Left lung (tissue), 10 donors: ENCODE data around the gene RPL13. TPM values are rescaled to one million over a fixed set of nuclear protein-coding genes. Genes with fewer than 3 reads are reported as not detected.

Source experiments
- ATAC-seq: fragments of 200-7000 bp; cut with Tn5 transposase; one replicate; pipeline ENCODE4 v1.9.1; 2020; ENCODE audit warnings: moderate library complexity
- DNase-seq, 4 donors: peaks; one replicate each; pipeline ENCODE4 v3.0.0-alpha.2; 2013 to 2020
- H3K27ac ChIP-seq, 2 donors: fragments of 200-600 bp; sonication (generic) in 1 of 2; one replicate each; pipeline versions ENCODE4 v1.5.0 to v1.8.0; 2020 to 2021
- H3K27me3 ChIP-seq, 2 donors: fragments of 200-600 bp; sonication (generic) in 1 of 2; one replicate each; pipeline versions ENCODE4 v1.5.0 to v1.8.0; 2020 to 2021
- H3K36me3 ChIP-seq, 2 donors: fragments of 200-600 bp; sonication (generic) in 1 of 2; one replicate each; pipeline versions ENCODE4 v1.5.0 to v1.8.0; 2020 to 2021
- H3K4me1 ChIP-seq, 2 donors: fragments of 200-600 bp; one replicate each; pipeline ENCODE4 v1.8.0; 2021
- H3K4me3 ChIP-seq, 2 donors: fragments of 200-600 bp; sonication (generic) in 1 of 2; one replicate each; pipeline versions ENCODE4 v1.5.0 to v1.8.0; 2020 to 2021; ENCODE audit warnings: mild to moderate bottlenecking in 1 of 2
- H3K9me3 ChIP-seq, 2 donors: fragments of 200-600 bp; sonication (generic) in 1 of 2; one replicate each; pipeline versions ENCODE4 v1.5.0 to v1.8.0; 2020 to 2021
- intact Hi-C, 2 donors: fragments of 100-400 bp; cut with DNase I; formaldehyde crosslinking; loops; one replicate each; pipeline versions ENCODE4 v1.11.2 to v1.14.2; 2022
- polyA plus RNA-seq, 6 donors: library from polyadenylated mRNA; unstranded; fragments of 120-200 nt; gene quantifications; one replicate each; pipeline ENCODE4 v1.2.1, GENCODE V29; 2013; ENCODE audit not compliant: insufficient read length in 6 of 6
- total RNA-seq, 2 donors: library from RNA; stranded (reverse); fragmentation: NEBNext Ultra II Directional; extraction: Animal tissue kit (Norgen Biotek cat#: 25700); gene quantifications; one replicate each; pipeline ENCODE4 v1.2.1, GENCODE V29; 2021
- TF ChIP-seq, protein P1 (sequence below), 2 donors: fragments of 200-600 bp; sonication (generic) in 1 of 2; IDR thresholded peaks; one replicate each; pipeline versions ENCODE4 v1.5.0 to v1.8.0; 2021; ENCODE audit warnings: antibody characterized with exemption in 2 of 2
- donor health status: DM: no; HTN: yes; CAD: no.
- donor health status: DM: no; HTN: no; CAD: no.

Gene RPL13
- total and polyA plus RNA-seq, 8 donors = 1,639 to 3,194 (median 2,418) TPM

DNA sequence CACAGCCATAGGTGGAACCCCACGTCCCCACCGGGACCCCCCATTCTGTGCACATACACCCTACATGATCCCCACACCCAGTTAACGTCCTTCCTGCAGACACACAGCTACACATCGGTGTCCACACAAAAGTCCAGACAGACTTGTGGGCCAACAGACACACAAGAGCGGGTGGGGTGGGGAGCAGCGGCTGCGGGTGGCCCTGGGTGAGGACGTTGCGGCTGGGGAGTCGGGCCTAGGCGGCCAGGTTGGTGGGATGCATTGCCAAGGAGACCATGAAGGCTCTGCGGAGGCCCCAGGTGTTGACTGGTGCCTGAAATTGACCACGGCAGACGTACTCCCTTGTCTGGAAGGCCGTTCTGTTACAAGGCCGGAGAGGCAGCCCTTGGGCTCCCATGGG, 44.3 kb downstream of the RPL13 start:
- Histone ChIP-seq H3K27me3 (peaks cover 0 to 17% of the 10 kb centered on the region in 2 donors), H3K4me3 (no peak overlapping the region), H3K9me3 (no peaks in the 10 kb centered on the region), H3K4me1 (peaks cover 10 to 14% of the 10 kb centered on the region in 2 donors), H3K27ac (no peak overlapping the region), H3K36me3 (no peaks in the 10 kb centered on the region)
- DNase-seq = no peak
- no peak for ATAC-seq
- TF ChIP-seq, protein P1, sequence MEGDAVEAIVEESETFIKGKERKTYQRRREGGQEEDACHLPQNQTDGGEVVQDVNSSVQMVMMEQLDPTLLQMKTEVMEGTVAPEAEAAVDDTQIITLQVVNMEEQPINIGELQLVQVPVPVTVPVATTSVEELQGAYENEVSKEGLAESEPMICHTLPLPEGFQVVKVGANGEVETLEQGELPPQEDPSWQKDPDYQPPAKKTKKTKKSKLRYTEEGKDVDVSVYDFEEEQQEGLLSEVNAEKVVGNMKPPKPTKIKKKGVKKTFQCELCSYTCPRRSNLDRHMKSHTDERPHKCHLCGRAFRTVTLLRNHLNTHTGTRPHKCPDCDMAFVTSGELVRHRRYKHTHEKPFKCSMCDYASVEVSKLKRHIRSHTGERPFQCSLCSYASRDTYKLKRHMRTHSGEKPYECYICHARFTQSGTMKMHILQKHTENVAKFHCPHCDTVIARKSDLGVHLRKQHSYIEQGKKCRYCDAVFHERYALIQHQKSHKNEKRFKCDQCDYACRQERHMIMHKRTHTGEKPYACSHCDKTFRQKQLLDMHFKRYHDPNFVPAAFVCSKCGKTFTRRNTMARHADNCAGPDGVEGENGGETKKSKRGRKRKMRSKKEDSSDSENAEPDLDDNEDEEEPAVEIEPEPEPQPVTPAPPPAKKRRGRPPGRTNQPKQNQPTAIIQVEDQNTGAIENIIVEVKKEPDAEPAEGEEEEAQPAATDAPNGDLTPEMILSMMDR (IDR thresholded peaks at IDR 0.05) = no peak
- intact Hi-C loops = no loop called here

DNA sequence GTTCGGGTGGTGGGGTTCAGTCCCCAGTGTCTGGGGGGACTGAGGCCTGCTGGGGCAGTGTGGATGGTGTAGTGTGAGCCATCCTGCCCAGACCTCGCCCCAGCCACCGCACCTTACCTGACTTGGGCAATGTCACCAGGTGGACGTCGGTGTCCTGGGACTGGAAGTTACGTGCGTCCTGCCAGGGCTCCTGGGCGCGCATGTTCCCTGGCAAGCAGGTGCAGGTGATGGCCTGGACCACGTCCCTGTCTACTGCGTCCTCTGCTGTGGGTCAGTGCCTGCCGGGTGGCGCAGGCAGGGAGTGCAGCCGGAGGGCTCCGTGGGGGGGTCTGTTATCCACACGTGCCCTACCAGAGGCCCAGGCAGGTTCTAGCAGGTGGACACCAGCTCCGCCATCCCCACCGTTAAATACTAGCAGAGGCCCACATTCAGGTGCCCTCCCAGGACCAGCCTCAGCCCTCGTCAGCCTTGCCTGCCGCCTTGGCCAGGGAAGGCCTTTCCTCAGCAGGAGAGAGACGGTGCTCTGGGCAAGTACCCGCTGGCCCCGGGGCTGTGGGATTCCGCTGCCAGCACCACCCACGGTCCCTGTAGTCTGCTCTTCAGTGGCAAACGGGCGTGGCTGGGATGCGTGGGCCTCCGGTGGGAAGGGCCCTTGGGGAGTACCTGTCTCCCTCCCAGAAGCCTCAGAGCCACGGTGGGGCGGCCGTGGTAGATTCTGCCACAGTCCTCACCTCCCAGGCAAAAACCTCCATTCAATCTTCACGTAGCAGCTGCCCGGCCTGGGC, 44.9 kb downstream of the RPL13 start:
- ATAC-seq = no peak
- intact Hi-C loops = no loop called here
- no peak overlapping the region for H3K4me3 ChIP-seq
- peaks cover 0 to 17% of the 10 kb centered on the region in 2 donors for H3K27me3 ChIP-seq
- no peaks in the 10 kb centered on the region for H3K36me3 ChIP-seq
- TF ChIP-seq, protein P1 (IDR thresholded peaks at IDR 0.05) = no peak
- H3K27ac ChIP-seq = no peak overlapping the region
- H3K4me1 ChIP-seq = peaks cover 10 to 14% of the 10 kb centered on the region in 2 donors
- peak in 1 of 4 donors; percentile 68 for DNase-seq
- H3K9me3 ChIP-seq = no peaks in the 10 kb centered on the region

DNA sequence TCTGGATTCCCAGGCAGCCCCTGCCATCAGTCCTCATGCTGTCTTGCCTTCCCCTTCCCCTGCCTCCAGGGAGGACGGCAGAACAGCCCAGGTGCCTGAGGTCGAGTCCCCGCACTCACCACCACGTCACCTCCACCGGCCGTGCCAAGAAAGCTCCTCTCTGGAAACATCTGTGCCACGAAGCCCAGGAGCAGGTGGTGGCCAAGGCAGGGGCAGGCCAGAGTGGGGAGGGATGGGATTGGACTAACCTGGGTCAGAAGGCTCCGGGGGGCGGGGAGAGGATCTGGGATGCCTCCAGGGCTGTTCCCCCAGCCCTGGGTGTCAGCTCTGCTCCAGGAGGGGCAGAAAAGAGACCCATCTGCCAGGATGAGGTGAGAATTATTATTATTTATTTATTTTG, 45.5 kb downstream of the RPL13 start:
- Histone ChIP-seq H3K4me1 (peaks cover 10 to 14% of the 10 kb centered on the region in 2 donors), H3K27me3 (peaks cover 0 to 17% of the 10 kb centered on the region in 2 donors), H3K9me3 (no peaks in the 10 kb centered on the region), H3K36me3 (no peaks in the 10 kb centered on the region), H3K27ac (no peak overlapping the region), H3K4me3 (no peak overlapping the region)
- no peak for ATAC-seq
- intact Hi-C loops = no loop called here
- DNase-seq = no peak
- TF ChIP-seq, protein P1 (IDR thresholded peaks at IDR 0.05) = no peak

DNA sequence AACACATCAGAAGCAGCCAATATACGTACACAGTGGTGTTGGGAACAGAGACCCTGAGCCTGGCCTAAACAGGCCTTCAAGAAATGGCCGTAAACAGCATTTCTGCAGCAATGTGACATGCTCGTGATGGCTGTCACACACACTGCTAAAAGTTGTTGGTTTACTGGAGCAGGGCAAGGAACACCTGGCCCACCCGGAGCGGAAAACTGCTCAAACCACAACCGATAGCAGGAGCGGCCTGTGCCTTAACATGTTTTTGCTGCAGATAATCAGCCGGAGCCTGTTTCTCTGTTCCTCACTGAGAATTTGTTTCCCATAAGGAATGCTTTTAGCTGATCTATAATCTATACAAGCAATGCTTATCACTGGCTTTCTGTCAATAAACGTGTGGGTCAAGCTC, 47.0 kb downstream of the RPL13 start:
- Histone ChIP-seq H3K36me3 (no peaks in the 10 kb centered on the region), H3K27me3 (peaks cover 0 to 9% of the 10 kb centered on the region in 2 donors), H3K27ac (no peak overlapping the region), H3K4me3 (no peak overlapping the region), H3K9me3 (no peaks in the 10 kb centered on the region), H3K4me1 (peaks cover 4 to 7% of the 10 kb centered on the region in 2 donors)
- ATAC-seq (no peak), DNase-seq (no peak)
- TF ChIP-seq, protein P1 (IDR thresholded peaks at IDR 0.05) = no peak
- intact Hi-C loops = no loop called here

DNA sequence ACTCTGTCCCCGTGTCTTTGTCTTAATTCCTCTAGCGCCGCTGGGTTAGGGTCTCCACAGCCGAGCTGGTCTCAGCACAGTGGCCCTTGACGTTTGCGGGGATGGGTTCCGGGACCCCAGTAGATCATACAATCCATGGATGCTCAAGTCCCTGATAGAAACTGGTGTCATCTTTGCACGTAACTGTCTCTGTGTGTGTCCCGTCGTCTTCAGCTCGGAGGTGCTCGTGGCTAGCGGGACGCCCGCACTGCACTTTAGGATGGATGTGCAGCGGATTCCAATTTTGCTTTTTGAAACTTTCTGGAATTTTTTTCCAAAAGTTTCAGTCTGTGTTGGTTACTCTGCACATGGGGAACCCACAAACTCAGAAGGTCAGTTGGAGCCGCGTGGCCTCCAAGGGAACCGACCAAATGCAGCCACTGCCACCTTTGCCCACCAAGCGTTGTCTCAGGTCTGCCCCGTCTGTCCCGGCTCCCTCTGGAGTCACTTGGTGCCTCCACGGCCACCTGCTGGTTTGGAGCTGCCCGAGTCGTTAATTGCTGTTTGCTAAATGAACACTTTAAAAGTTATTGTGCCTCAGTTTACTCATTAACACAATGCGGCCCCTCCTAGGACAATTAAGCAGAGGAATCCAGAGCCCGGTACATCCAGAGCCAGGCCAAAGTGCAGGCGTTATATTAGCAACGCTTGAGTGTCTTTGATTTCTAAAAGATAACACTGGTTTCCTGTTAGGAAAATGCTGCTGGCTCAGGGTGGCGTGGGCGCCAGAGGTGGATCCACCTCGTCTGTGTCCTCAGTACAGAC, 47.7 kb downstream of the RPL13 start:
- H3K27me3 ChIP-seq = peaks cover 0 to 2% of the 10 kb centered on the region in 2 donors
- no peaks in the 10 kb centered on the region for H3K9me3 ChIP-seq
- TF ChIP-seq, protein P1 (IDR thresholded peaks at IDR 0.05) = no peak
- ATAC-seq (no peak), DNase-seq (no peak)
- intact Hi-C loops = no loop called here
- H3K36me3 ChIP-seq = no peaks in the 10 kb centered on the region
- no peak overlapping the region for H3K27ac ChIP-seq
- H3K4me1 ChIP-seq = peaks cover 0 to under 1% of the 10 kb centered on the region in 2 donors
- no peak overlapping the region for H3K4me3 ChIP-seq
